GM18505 (cell line): Measurements from ENCODE around the gene SEMA3D.
"Not testable (repeated sequence)": the region's sequence is repeated elsewhere in the genome, so short reads cannot be mapped to it uniquely, and the experiment has no call there.

Experiments
- ATAC-seq: cut with Tn5 transposase; IDR thresholded peaks from one replicate; pipeline ENCODE4 v1.9.1; 2021; ENCODE audit not compliant: unreplicated experiment
- POLR2A ChIP-seq: IDR thresholded peaks from 4 replicates; pipeline ENCODE4 v1.6.1; 2011; ENCODE audit warnings: borderline replicate concordance; ENCODE audit not compliant: insufficient read depth, insufficient read length; ENCODE audit errors: extremely low read depth

Gene SEMA3D

GRCh38 chr7:85016286-85016685, 170.6 kb downstream of the SEMA3D start:
- no peak for ATAC-seq
- no peak for TF ChIP-seq POLR2A

- TF ChIP-seq POLR2A = no peak
Observed at GRCh38 chr7:85014936-85015660, 171.8 kb downstream of the SEMA3D start.

GRCh38 chr7:85011127-85011526, 175.7 kb downstream of the SEMA3D start:
- TF ChIP-seq POLR2A = no peak
- ATAC-seq = no peak

More at GRCh38 chr7:85014936-85015660, 171.8 kb downstream of the SEMA3D start:
- no peak for ATAC-seq

GRCh38 chr7:85010306-85010705, 176.6 kb downstream of the SEMA3D start:
- ATAC-seq = no peak
- TF ChIP-seq POLR2A = no peak

GRCh38 chr7:85006754-85007153, 180.1 kb downstream of the SEMA3D start:
- TF ChIP-seq POLR2A = no peak
- ATAC-seq = no peak

GRCh38 chr7:85004402-85004801, 182.5 kb downstream of the SEMA3D start:
- ATAC-seq = no peak
- no peak for TF ChIP-seq POLR2A

- no peak for TF ChIP-seq POLR2A
- ATAC-seq = no peak
Observed at GRCh38 chr7:85001495-85002345, 185.1 kb downstream of the SEMA3D start.

- no peak for ATAC-seq
- no peak for TF ChIP-seq POLR2A
Observed at GRCh38 chr7:85000735-85001350, 186.0 kb downstream of the SEMA3D start.

- no peak for TF ChIP-seq POLR2A
- no peak for ATAC-seq
Observed at GRCh38 chr7:84999450-84999849, 187.4 kb downstream of the SEMA3D start.

- no peak for TF ChIP-seq POLR2A
- ATAC-seq = no peak
Observed at GRCh38 chr7:84998665-84999064, 188.2 kb downstream of the SEMA3D start.

- TF ChIP-seq POLR2A = no peak
- ATAC-seq = no peak
Observed at GRCh38 chr7:84997626-84998025, 189.2 kb downstream of the SEMA3D start.

GRCh38 chr7:84992954-84993353, 193.9 kb downstream of the SEMA3D start:
- ATAC-seq = not testable (repeated sequence)

- ATAC-seq = no peak
- no peak for TF ChIP-seq POLR2A
Observed at GRCh38 chr7:84985073-84985784, 201.6 kb downstream of the SEMA3D start.
